ENCODE measurements around the gene MICOS13.

- TF ChIP-seq CTCF (IDR thresholded peaks at IDR 0.05; ENCODE audit: low read depth, low read length, poor library complexity, severe bottlenecking) (no peak), EZH2phosphoT487 (IDR thresholded peaks at IDR 0.05; ENCODE audit: borderline replicate concordance, low read length) (no peak)
Observed at GRCh38 chr19:5719274-5719960, 39.1 kb upstream of the MICOS13 start.
